Urinary bladder (tissue), 4 donors: ENCODE data around the gene UBE2E2. TPM values are rescaled to one million over a fixed set of nuclear protein-coding genes. Genes with fewer than 3 reads are reported as not detected.

Experiments used
- DNase-seq: peaks from one replicate; pipeline ENCODE4 v3.0.0-alpha.2; 2015; ENCODE audit errors: extremely low spot score
- H3K27ac ChIP-seq: one replicate; pipeline ENCODE4 v1.5.1; 2013; ENCODE audit warnings: low read depth, mild to moderate bottlenecking, moderate library complexity
- H3K36me3 ChIP-seq: one replicate; pipeline ENCODE4 v1.6.1; 2013; ENCODE audit warnings: mild to moderate bottlenecking, moderate library complexity; ENCODE audit not compliant: insufficient read depth
- H3K4me1 ChIP-seq: one replicate; pipeline ENCODE4 v1.6.1; 2013; ENCODE audit warnings: mild to moderate bottlenecking, moderate library complexity; ENCODE audit not compliant: insufficient read depth
- H3K4me3 ChIP-seq: one replicate; pipeline ENCODE4 v1.5.1; 2013; ENCODE audit warnings: low read depth, low read length
- WGBS: extraction: QIAGEN DNeasy Blood & Tissue Kit; methylation state at CpG from one replicate; pipeline ENCODE4 v1.1.7; 2013; 5-methylcytosine and 5-hydroxymethylcytosine counted together
- polyA plus RNA-seq: library from polyadenylated mRNA; stranded (reverse); fragments of 200-250 nt; gene quantifications from one replicate; pipeline ENCODE4 v1.2.3, GENCODE V29; 2013
- total RNA-seq: library from RNA; depleted of rRNA; stranded (reverse); fragments of >200 nt; gene quantifications from one replicate; pipeline ENCODE4 v1.2.3, GENCODE V29; 2014
- donor health status: healthy with polysubstance abuse.
- donor health status: healthy.

Gene UBE2E2
- total and polyA plus RNA-seq, 2 donors, result 36.3 to 120 TPM

- DNase-seq, result no peak
- no peak overlapping the region for H3K27ac ChIP-seq
- 77% methylated on average over 1 of the region's 1 CpG for WGBS
- H3K4me3 ChIP-seq, result no peak overlapping the region
- H3K36me3 ChIP-seq, result no peaks in the 10 kb centered on the region
- H3K4me1 ChIP-seq, result no peaks in the 10 kb centered on the region
Observed at GRCh38 chr3:23495507-23495906, 292.4 kb downstream of the UBE2E2 start.

GRCh38 chr3:23496165-23496564 lies 293.0 kb downstream of the UBE2E2 start:
- no peaks in the 10 kb centered on the region for H3K36me3 ChIP-seq
- no peak overlapping the region for H3K4me3 ChIP-seq
- WGBS, result 99% methylated on average over 1 of the region's 1 CpG
- DNase-seq, result no peak
- H3K4me1 ChIP-seq, result no peaks in the 10 kb centered on the region
- no peak overlapping the region for H3K27ac ChIP-seq

- WGBS, result 90% methylated on average over 5 of the region's 5 CpGs
- no peak overlapping the region for H3K27ac ChIP-seq
- H3K4me3 ChIP-seq, result no peak overlapping the region
- no peaks in the 10 kb centered on the region for H3K36me3 ChIP-seq
- DNase-seq, result no peak
- H3K4me1 ChIP-seq, result no peaks in the 10 kb centered on the region
Observed at GRCh38 chr3:23497156-23497555, 294.0 kb downstream of the UBE2E2 start.

- Histone ChIP-seq H3K27ac (no peak overlapping the region), H3K4me3 (no peak overlapping the region), H3K36me3 (no peaks in the 10 kb centered on the region), H3K4me1 (no peaks in the 10 kb centered on the region)
- 69% methylated on average over 4 of the region's 4 CpGs for WGBS
- DNase-seq, result no peak
Observed at GRCh38 chr3:23501201-23501802, 298.2 kb downstream of the UBE2E2 start.

- WGBS, result 96% methylated on average over 5 of the region's 5 CpGs
- no peak for DNase-seq
Observed at GRCh38 chr3:23508464-23508863, 305.3 kb downstream of the UBE2E2 start.

GRCh38 chr3:23518441-23518840 lies 315.3 kb downstream of the UBE2E2 start:
- Histone ChIP-seq H3K4me1 (no peaks in the 10 kb centered on the region), H3K4me3 (no peak overlapping the region), H3K27ac (no peak overlapping the region), H3K36me3 (peaks cover 2% of the 10 kb centered on the region)
- DNase-seq, result no peak
- WGBS, result 52% methylated on average over 2 of the region's 2 CpGs

More at GRCh38 chr3:23508464-23508863, 305.3 kb downstream of the UBE2E2 start:
- no peak overlapping the region for H3K27ac ChIP-seq
- H3K4me1 ChIP-seq, result no peaks in the 10 kb centered on the region
- no peak overlapping the region for H3K4me3 ChIP-seq
- H3K36me3 ChIP-seq, result no peaks in the 10 kb centered on the region

GRCh38 chr3:23519314-23520208 lies 316.4 kb downstream of the UBE2E2 start:
- 98% methylated on average over 4 of the region's 4 CpGs for WGBS
- DNase-seq, result no peak
- H3K4me1 ChIP-seq, result no peaks in the 10 kb centered on the region
- H3K27ac ChIP-seq, result no peak overlapping the region
- H3K36me3 ChIP-seq, result peaks cover 2% of the 10 kb centered on the region
- no peak overlapping the region for H3K4me3 ChIP-seq

- 97% methylated on average over 2 of the region's 2 CpGs for WGBS
- H3K27ac ChIP-seq, result no peak overlapping the region
- no peak overlapping the region for H3K4me3 ChIP-seq
- no peaks in the 10 kb centered on the region for H3K4me1 ChIP-seq
- no peak for DNase-seq
- no peaks in the 10 kb centered on the region for H3K36me3 ChIP-seq
Observed at GRCh38 chr3:23527326-23527725, 324.2 kb downstream of the UBE2E2 start.

GRCh38 chr3:23533596-23533995 lies 330.5 kb downstream of the UBE2E2 start:
- WGBS, result 95% methylated on average over 11 of the region's 11 CpGs
- no peak overlapping the region for H3K4me3 ChIP-seq
- no peaks in the 10 kb centered on the region for H3K36me3 ChIP-seq
- H3K27ac ChIP-seq, result no peak overlapping the region
- H3K4me1 ChIP-seq, result no peaks in the 10 kb centered on the region
- no peak for DNase-seq

GRCh38 chr3:23533996-23534395 lies 330.9 kb downstream of the UBE2E2 start:
- Histone ChIP-seq H3K36me3 (no peaks in the 10 kb centered on the region), H3K4me1 (no peaks in the 10 kb centered on the region), H3K27ac (no peak overlapping the region), H3K4me3 (no peak overlapping the region)
- DNase-seq, result no peak
- 65% methylated on average over 2 of the region's 2 CpGs for WGBS

- no peak overlapping the region for H3K27ac ChIP-seq
- no peak overlapping the region for H3K4me3 ChIP-seq
- WGBS, result 59% methylated on average over 4 of the region's 4 CpGs
- H3K36me3 ChIP-seq, result no peaks in the 10 kb centered on the region
- no peak for DNase-seq
- H3K4me1 ChIP-seq, result no peaks in the 10 kb centered on the region
Observed at GRCh38 chr3:23537101-23537551, 334.0 kb downstream of the UBE2E2 start.

- no peak overlapping the region for H3K27ac ChIP-seq
- no peaks in the 10 kb centered on the region for H3K36me3 ChIP-seq
- 84% methylated on average over 2 of the region's 2 CpGs for WGBS
- H3K4me1 ChIP-seq, result no peaks in the 10 kb centered on the region
- no peak overlapping the region for H3K4me3 ChIP-seq
- DNase-seq, result no peak
Observed at GRCh38 chr3:23539185-23539584, 336.1 kb downstream of the UBE2E2 start.

GRCh38 chr3:23540600-23540999 lies 337.5 kb downstream of the UBE2E2 start:
- Histone ChIP-seq H3K36me3 (no peaks in the 10 kb centered on the region), H3K4me3 (no peak overlapping the region), H3K27ac (no peak overlapping the region), H3K4me1 (no peaks in the 10 kb centered on the region)
- WGBS, result 97% methylated on average over 4 of the region's 4 CpGs
- DNase-seq, result no peak

- WGBS, result 98% methylated on average over 4 of the region's 4 CpGs
- no peaks in the 10 kb centered on the region for H3K4me1 ChIP-seq
- no peak for DNase-seq
- H3K27ac ChIP-seq, result no peak overlapping the region
- H3K36me3 ChIP-seq, result no peaks in the 10 kb centered on the region
- no peak overlapping the region for H3K4me3 ChIP-seq
Observed at GRCh38 chr3:23542079-23542478, 339.0 kb downstream of the UBE2E2 start.
